ENCODE data around the gene ATOSB. TPM values are rescaled to one million over a fixed set of nuclear protein-coding genes. Genes with fewer than 3 reads are reported as not detected.

The ATOSB gene
- total and polyA plus RNA-seq, 5 donors from 2014 or later = 2.1 to 7.2 (median 4.2) TPM

DNA sequence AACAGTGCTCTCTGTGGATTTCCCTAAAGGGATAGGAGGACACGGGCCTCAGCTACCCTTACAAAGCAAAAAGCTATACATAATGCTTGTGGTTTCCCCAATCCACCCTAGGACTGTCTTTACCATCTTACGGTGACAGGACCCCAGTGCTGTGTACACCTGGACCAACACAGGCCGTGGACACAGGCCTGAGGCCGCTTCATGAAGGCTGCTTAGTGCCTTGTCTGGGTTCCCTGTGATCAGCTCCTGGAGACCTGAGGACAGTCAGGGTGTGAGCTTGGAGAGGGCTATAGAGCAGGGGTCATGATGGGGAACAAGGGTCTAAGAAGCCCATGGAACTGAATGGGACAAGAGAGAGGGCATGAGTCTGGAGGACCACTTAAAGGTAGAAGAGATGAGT, 38.8 kb downstream of the ATOSB start:
- H3K27ac ChIP-seq (ENCODE audit: insufficient read depth, low read length, poor library complexity, severe bottlenecking) = no peak overlapping the region
- Mint-ChIP-seq H3K4me3 (peak overlapping the region in 2 of 4 donors; percentile 47 to 96), H3K27me3 (no peaks in the 10 kb centered on the region), H3K27ac (no peak overlapping the region), H3K36me3 (peaks cover 5% of the 10 kb centered on the region), H3K4me1 (peaks cover 6 to 43% (median 24%) of the 10 kb centered on the region in 4 donors), H3K9me3 (no peaks in the 10 kb centered on the region)
- DNase-seq (no peak), ATAC-seq (ENCODE audit: low read depth in 2 of 2) (no peak)
- no peaks in the 10 kb centered on the region for H3K9me3 ChIP-seq (ENCODE audit: control insufficient read depth in 2 of 2, low read length in 2 of 2)
- H3K4me1 ChIP-seq (ENCODE audit: control insufficient read depth, insufficient read depth, low read length, poor library complexity, severe bottlenecking) = peaks cover 29% of the 10 kb centered on the region
- H3K27me3 ChIP-seq (ENCODE audit: control insufficient read depth, insufficient read depth, low read length) = no peaks in the 10 kb centered on the region
- H3K4me3 ChIP-seq (ENCODE audit: low read depth, low read length) = no peak overlapping the region
- H3K36me3 ChIP-seq (ENCODE audit: control insufficient read depth, insufficient read depth, low read length) = peaks cover 8% of the 10 kb centered on the region

DNA sequence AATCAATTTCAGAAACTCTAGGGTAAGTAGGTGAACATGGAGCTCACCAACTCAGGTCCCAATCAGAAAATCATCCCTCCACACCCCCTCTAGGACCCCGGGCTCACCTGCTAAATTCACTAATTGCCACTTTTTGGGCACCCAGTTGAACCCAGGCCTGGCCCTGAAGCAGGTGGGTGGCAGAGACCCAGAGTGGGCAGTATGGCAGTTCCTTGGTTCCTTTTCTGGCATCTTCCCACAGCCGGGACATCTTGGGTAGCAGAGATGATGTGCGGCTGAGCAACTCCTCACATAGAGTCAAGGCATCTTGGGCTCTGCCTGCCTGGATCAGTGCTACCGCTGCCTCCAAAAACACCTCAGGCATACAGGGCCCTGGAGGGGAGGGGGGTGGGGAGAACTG, 40.3 kb downstream of the ATOSB start:
- Histone ChIP-seq H3K36me3 (ENCODE audit: control insufficient read depth, insufficient read depth, low read length) (peaks cover 8% of the 10 kb centered on the region), H3K4me1 (ENCODE audit: control insufficient read depth, insufficient read depth, low read length, poor library complexity, severe bottlenecking) (peaks cover 40% of the 10 kb centered on the region), H3K9me3 (ENCODE audit: control insufficient read depth in 2 of 2, low read length in 2 of 2) (no peaks in the 10 kb centered on the region), H3K27me3 (ENCODE audit: control insufficient read depth, insufficient read depth, low read length) (no peaks in the 10 kb centered on the region), H3K4me3 (ENCODE audit: low read depth, low read length) (no peak overlapping the region), H3K27ac (ENCODE audit: insufficient read depth, low read length, poor library complexity, severe bottlenecking) (no peak overlapping the region)
- Mint-ChIP-seq H3K4me1 (peaks cover 13 to 55% (median 32%) of the 10 kb centered on the region in 4 donors), H3K9me3 (no peaks in the 10 kb centered on the region), H3K36me3 (peaks cover 5% of the 10 kb centered on the region), H3K4me3 (peak overlapping the region in 1 of 4 donors; percentile 30), H3K27me3 (no peaks in the 10 kb centered on the region), H3K27ac (no peak overlapping the region)
- no peak for DNase-seq
- ATAC-seq (ENCODE audit: low read depth in 2 of 2) = no peak

DNA sequence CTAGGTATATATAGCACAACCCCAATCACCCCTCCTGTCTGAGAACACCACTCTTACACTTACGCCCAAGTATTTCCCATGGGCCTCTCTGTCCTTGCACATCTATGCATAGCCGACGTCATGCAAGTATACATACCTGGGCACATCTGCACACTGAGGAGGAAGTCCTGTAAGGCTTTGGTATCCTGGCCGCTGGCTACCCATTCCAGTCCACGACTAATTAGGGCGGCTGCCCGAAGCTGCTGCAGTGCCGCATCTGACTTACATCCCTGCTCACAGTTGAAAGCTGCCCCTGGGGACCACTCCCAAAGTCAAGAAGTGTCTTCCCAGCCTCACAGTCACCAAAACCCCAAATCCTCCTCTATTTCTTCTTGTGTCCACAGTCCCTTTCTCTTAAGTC, 40.9 kb downstream of the ATOSB start:
- DNase-seq = no peak
- Mint-ChIP-seq H3K4me1 (peaks cover 8 to 56% (median 33%) of the 10 kb centered on the region in 4 donors), H3K27me3 (no peaks in the 10 kb centered on the region), H3K36me3 (peaks cover 8% of the 10 kb centered on the region), H3K27ac (no peak overlapping the region), H3K9me3 (no peaks in the 10 kb centered on the region), H3K4me3 (peak overlapping the region in 3 of 4 donors; percentile 4 to 64 (median 34))
- no peak overlapping the region for H3K4me3 ChIP-seq (ENCODE audit: low read depth, low read length)
- ATAC-seq (ENCODE audit: low read depth in 2 of 2) = no peak
- peaks cover 41% of the 10 kb centered on the region for H3K4me1 ChIP-seq (ENCODE audit: control insufficient read depth, insufficient read depth, low read length, poor library complexity, severe bottlenecking)
- peaks cover 11% of the 10 kb centered on the region for H3K36me3 ChIP-seq (ENCODE audit: control insufficient read depth, insufficient read depth, low read length)
- H3K9me3 ChIP-seq (ENCODE audit: control insufficient read depth in 2 of 2, low read length in 2 of 2) = no peaks in the 10 kb centered on the region
- no peaks in the 10 kb centered on the region for H3K27me3 ChIP-seq (ENCODE audit: control insufficient read depth, insufficient read depth, low read length)
- H3K27ac ChIP-seq (ENCODE audit: insufficient read depth, low read length, poor library complexity, severe bottlenecking) = no peak overlapping the region

DNA sequence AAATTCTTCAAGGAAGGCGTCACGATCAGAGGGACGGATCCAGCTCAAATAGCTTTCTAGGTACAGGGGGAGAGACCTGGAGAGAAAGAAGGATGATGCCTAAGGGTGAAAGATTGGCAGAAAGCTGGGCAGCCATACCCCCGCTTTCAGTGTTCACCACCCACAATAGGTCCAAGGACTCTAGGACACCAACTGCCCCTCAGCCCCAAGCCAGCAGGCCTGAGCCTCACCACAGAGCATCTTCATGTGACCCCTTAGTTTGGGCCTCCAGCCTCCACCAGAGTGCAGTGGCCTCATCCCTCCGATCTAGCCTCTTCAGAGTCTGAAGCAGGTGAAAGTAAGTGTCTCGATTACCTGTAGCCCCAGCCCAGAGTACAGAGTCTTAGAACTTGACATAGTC, 41.5 kb downstream of the ATOSB start:
- no peaks in the 10 kb centered on the region for H3K27me3 ChIP-seq (ENCODE audit: control insufficient read depth, insufficient read depth, low read length)
- no peak overlapping the region for H3K27ac ChIP-seq (ENCODE audit: insufficient read depth, low read length, poor library complexity, severe bottlenecking)
- Mint-ChIP-seq H3K36me3 (peaks cover 8% of the 10 kb centered on the region), H3K4me3 (peak overlapping the region in 2 of 4 donors; percentile 51 to 64), H3K27me3 (no peaks in the 10 kb centered on the region), H3K9me3 (no peaks in the 10 kb centered on the region), H3K27ac (peak overlapping the region in 1 of 3 donors; percentile 77), H3K4me1 (peaks cover 8 to 60% (median 37%) of the 10 kb centered on the region in 4 donors)
- DNase-seq (no peak), ATAC-seq (ENCODE audit: low read depth in 2 of 2) (no peak)
- H3K4me1 ChIP-seq (ENCODE audit: control insufficient read depth, insufficient read depth, low read length, poor library complexity, severe bottlenecking) = peaks cover 43% of the 10 kb centered on the region
- H3K4me3 ChIP-seq (ENCODE audit: low read depth, low read length) = no peak overlapping the region
- H3K9me3 ChIP-seq (ENCODE audit: control insufficient read depth in 2 of 2, low read length in 2 of 2) = no peaks in the 10 kb centered on the region
- H3K36me3 ChIP-seq (ENCODE audit: control insufficient read depth, insufficient read depth, low read length) = peaks cover 13% of the 10 kb centered on the region

DNA sequence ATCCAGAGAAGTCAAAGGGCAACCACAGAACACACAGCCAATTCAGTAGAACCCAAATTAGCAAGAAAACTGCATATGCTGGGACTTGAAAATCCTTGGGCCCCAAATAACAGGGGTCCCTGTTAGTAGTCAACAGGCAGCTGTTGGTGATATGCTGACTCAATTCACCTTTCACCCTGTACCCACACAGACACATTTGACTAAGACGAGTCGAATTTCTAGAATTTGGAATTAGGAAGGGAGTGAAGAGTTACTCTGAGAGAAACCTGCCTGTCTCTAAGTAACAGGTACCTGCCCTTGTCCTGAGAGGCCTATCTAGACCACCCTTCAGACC, 42.4 kb downstream of the ATOSB start:
- Mint-ChIP-seq H3K36me3 (peaks cover 14% of the 10 kb centered on the region), H3K27ac (peak overlapping the region; percentile 95 to 98 (median 95)), H3K27me3 (no peaks in the 10 kb centered on the region), H3K9me3 (no peaks in the 10 kb centered on the region), H3K4me1 (peaks cover 15 to 60% (median 41%) of the 10 kb centered on the region in 4 donors), H3K4me3 (peak overlapping the region; percentile 86 to 91 (median 88))
- DNase-seq = no peak
- Histone ChIP-seq H3K27me3 (ENCODE audit: control insufficient read depth, insufficient read depth, low read length) (no peaks in the 10 kb centered on the region), H3K36me3 (ENCODE audit: control insufficient read depth, insufficient read depth, low read length) (peaks cover 19% of the 10 kb centered on the region), H3K9me3 (ENCODE audit: control insufficient read depth in 2 of 2, low read length in 2 of 2) (no peaks in the 10 kb centered on the region), H3K27ac (ENCODE audit: insufficient read depth, low read length, poor library complexity, severe bottlenecking) (peak overlapping the region; percentile 97), H3K4me3 (ENCODE audit: low read depth, low read length) (peak overlapping the region; percentile 97), H3K4me1 (ENCODE audit: control insufficient read depth, insufficient read depth, low read length, poor library complexity, severe bottlenecking) (peaks cover 43% of the 10 kb centered on the region)
- ATAC-seq (ENCODE audit: low read depth in 2 of 2) = no peak

DNA sequence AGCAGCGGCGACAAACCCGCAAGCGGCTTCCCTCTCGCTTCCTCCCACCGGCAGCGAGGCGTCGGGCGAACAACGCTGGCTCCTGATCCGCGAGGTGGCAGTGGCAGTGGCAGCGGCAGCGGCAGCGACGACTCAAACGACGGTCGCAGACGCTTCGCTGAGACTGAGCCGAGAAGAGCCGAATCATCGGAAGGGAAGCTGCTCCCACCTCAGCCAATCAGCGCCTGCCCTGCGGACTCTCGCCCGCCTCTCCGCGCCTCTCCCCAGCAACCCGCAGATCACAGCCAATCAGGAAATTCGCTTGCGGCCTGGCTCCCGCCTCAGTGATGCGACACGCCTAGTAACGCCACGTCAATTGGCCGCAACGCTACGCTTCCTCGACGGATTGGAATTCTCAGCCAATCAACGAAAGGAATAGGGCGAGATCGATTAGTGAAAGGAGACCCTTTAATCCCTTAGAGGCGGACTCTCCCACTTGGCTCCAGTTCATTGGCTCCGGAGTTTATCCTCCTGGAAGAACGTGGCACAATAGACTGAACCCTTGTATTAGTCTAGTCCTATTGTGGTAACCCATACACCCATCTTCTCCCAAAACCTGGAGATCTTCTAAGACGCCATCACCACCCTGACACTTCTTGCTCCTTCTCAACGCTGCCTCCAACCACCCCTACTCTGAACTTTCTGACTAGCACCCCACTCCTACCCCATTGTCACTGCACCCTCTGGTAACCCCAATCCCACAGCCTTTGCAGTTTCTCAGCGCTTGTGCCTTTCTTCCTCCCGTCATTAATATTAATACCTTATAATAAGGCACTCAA, 43.0 kb downstream of the ATOSB start, which contains the start of gene VCP:
VCP (minus strand) TSS at position 165 of the 818 bp plus-strand sequence. CDS start 272 bp downstream, outside the sequence.
- no peaks in the 10 kb centered on the region for H3K9me3 Mint-ChIP-seq
- DNase-seq (peak; percentile 98 to 99 (median 99)), ATAC-seq (ENCODE audit: low read depth in 2 of 2) (peak; percentile 91 to 93)
- Histone ChIP-seq H3K27ac (ENCODE audit: insufficient read depth, low read length, poor library complexity, severe bottlenecking) (peak within 1 kb of the TSS; percentile 97), H3K9me3 (ENCODE audit: control insufficient read depth in 2 of 2, low read length in 2 of 2) (no peaks in the 10 kb centered on the region), H3K4me3 (ENCODE audit: low read depth, low read length) (peak within 1 kb of the TSS; percentile 97), H3K27me3 (ENCODE audit: control insufficient read depth, insufficient read depth, low read length) (no peaks in the 10 kb centered on the region), H3K4me1 (ENCODE audit: control insufficient read depth, insufficient read depth, low read length, poor library complexity, severe bottlenecking) (peaks cover 42% of the 10 kb centered on the region), H3K36me3 (ENCODE audit: control insufficient read depth, insufficient read depth, low read length) (peaks cover 25% of the 10 kb centered on the region)
- no peaks in the 10 kb centered on the region for H3K27me3 Mint-ChIP-seq
- H3K4me3 Mint-ChIP-seq = peak within 1 kb of the TSS; percentile 86 to 98 (median 90)
- peaks cover 18% of the 10 kb centered on the region for H3K36me3 Mint-ChIP-seq
- H3K27ac Mint-ChIP-seq = peak within 1 kb of the TSS; percentile 95 to 98 (median 95)
- H3K4me1 Mint-ChIP-seq = peaks cover 15 to 60% (median 43%) of the 10 kb centered on the region in 4 donors

DNA sequence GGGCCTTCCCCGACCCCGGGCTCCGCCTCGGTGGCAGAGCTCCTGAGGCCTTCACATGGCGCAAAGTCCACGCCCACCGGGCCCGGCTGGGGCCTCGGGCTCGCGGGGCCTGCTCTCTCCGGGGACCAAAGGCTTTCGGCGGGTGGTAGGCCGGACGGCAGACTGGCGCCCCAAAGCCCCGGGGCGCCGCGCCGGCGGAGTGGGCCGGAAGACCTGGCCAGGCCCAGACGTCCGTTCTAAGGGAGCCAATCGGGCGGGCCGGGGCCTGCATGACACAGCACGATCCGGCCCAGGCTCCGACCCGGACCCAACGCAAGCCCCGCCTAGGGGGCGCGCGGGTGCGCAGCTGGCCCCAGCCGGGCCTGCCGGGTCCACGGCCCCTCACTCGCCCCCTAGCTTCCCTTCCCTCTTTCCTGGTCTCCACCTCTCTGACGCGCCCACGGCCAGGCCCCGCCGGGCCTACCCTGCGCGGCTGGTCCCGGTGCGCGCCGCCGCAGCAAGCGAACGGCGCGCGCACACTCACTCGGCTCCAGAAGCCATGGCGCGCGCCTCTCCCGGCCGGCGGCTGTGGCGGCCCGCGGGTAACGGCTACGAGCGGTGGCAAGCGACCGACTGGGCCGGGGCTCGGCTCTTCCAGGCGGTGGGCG, 43.7 kb downstream of the ATOSB start:
- peaks cover 23% of the 10 kb centered on the region for H3K36me3 Mint-ChIP-seq
- peak; percentile 43 to 51 for ATAC-seq (ENCODE audit: low read depth in 2 of 2)
- Histone ChIP-seq H3K27me3 (ENCODE audit: control insufficient read depth, insufficient read depth, low read length) (no peaks in the 10 kb centered on the region), H3K36me3 (ENCODE audit: control insufficient read depth, insufficient read depth, low read length) (peaks cover 32% of the 10 kb centered on the region), H3K4me3 (ENCODE audit: low read depth, low read length) (peak overlapping the region; percentile 96), H3K27ac (ENCODE audit: insufficient read depth, low read length, poor library complexity, severe bottlenecking) (peak overlapping the region; percentile 97), H3K4me1 (ENCODE audit: control insufficient read depth, insufficient read depth, low read length, poor library complexity, severe bottlenecking) (peaks cover 42% of the 10 kb centered on the region), H3K9me3 (ENCODE audit: control insufficient read depth in 2 of 2, low read length in 2 of 2) (no peaks in the 10 kb centered on the region)
- no peaks in the 10 kb centered on the region for H3K27me3 Mint-ChIP-seq
- peaks cover 15 to 62% (median 48%) of the 10 kb centered on the region in 4 donors for H3K4me1 Mint-ChIP-seq
- H3K9me3 Mint-ChIP-seq = no peaks in the 10 kb centered on the region
- peak overlapping the region; percentile 86 to 98 (median 90) for H3K4me3 Mint-ChIP-seq
- peak overlapping the region; percentile 95 to 98 (median 95) for H3K27ac Mint-ChIP-seq
- peak; percentile 73 to 86 (median 77) for DNase-seq

Data from CD4-positive, CD25-positive, alpha-beta regulatory T cell (primary cell).